HepG2 (cell line): Measurements from ENCODE around the gene CNPY1.

Experiments
- ATAD3A ChIP-seq: sonication (generic); formaldehyde crosslinking; IDR thresholded peaks from 2 replicates; pipeline ENCODE4 v1.4.0; 2020; ENCODE audit warnings: missing genetic modification reagents
- MTF1 ChIP-seq: sonication (generic); formaldehyde crosslinking; IDR thresholded peaks from 2 replicates; pipeline ENCODE4 v1.5.0; 2020; ENCODE audit warnings: missing genetic modification reagents
- SRF ChIP-seq: IDR thresholded peaks from 2 replicates; pipeline ENCODE4 v1.6.1; 2011; ENCODE audit warnings: mild to moderate bottlenecking, low read depth, low read length, moderate library complexity
- TEAD2 ChIP-seq: sonication (generic); formaldehyde crosslinking; IDR thresholded peaks from 2 replicates; pipeline ENCODE4 v1.9.0; 2021; ENCODE audit warnings: missing genetic modification reagents
- ZNF644 ChIP-seq: IDR thresholded peaks from 2 replicates; pipeline ENCODE4 v1.6.1; 2016; ENCODE audit warnings: low read depth
- TF ChIP-seq, protein P1 (sequence below): sonication (generic); formaldehyde crosslinking; IDR thresholded peaks from 2 replicates; pipeline ENCODE4 v1.5.0; 2020; ENCODE audit warnings: mild to moderate bottlenecking, missing genetic modification reagents, moderate library complexity
- TF ChIP-seq, protein P2 (sequence below): sonication (generic); formaldehyde crosslinking; IDR thresholded peaks from 2 replicates; pipeline ENCODE4 v1.5.0; 2020; ENCODE audit warnings: mild to moderate bottlenecking, missing genetic modification reagents
- TF ChIP-seq, protein P3 (sequence below): IDR thresholded peaks from 2 replicates; pipeline ENCODE4 v1.6.1; 2016; ENCODE audit warnings: low read depth, control low read depth

DNA sequence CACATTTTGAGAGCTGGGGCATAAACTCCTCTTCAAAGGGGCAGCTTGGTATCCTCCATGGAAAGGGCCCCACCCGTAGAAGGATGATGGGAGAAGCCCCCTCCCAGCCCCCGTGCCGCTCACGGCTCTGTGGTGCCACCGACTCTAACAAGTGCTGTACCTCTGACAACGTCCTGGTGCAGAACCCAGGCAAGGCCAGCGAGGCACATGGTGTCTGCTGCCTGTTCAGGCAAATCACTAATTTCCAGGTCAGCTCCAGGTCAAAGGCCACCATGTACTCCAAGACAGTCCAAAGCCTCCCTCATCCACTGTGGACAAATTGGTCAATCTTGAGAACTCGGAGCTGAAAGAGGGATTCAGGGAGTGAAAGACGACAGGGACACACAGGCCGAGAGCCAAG is 11.4 kb upstream of the CNPY1 start:
- TF ChIP-seq TEAD2 (CRISPR knock-in tag) (no peak), ZNF644 (CRISPR knock-in tag) (no peak), ATAD3A (no peak), MTF1 (no peak), SRF (no peak)
- TF ChIP-seq, protein P1, sequence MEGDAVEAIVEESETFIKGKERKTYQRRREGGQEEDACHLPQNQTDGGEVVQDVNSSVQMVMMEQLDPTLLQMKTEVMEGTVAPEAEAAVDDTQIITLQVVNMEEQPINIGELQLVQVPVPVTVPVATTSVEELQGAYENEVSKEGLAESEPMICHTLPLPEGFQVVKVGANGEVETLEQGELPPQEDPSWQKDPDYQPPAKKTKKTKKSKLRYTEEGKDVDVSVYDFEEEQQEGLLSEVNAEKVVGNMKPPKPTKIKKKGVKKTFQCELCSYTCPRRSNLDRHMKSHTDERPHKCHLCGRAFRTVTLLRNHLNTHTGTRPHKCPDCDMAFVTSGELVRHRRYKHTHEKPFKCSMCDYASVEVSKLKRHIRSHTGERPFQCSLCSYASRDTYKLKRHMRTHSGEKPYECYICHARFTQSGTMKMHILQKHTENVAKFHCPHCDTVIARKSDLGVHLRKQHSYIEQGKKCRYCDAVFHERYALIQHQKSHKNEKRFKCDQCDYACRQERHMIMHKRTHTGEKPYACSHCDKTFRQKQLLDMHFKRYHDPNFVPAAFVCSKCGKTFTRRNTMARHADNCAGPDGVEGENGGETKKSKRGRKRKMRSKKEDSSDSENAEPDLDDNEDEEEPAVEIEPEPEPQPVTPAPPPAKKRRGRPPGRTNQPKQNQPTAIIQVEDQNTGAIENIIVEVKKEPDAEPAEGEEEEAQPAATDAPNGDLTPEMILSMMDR (CRISPR knock-in tag): no peak
- TF ChIP-seq, protein P2, sequence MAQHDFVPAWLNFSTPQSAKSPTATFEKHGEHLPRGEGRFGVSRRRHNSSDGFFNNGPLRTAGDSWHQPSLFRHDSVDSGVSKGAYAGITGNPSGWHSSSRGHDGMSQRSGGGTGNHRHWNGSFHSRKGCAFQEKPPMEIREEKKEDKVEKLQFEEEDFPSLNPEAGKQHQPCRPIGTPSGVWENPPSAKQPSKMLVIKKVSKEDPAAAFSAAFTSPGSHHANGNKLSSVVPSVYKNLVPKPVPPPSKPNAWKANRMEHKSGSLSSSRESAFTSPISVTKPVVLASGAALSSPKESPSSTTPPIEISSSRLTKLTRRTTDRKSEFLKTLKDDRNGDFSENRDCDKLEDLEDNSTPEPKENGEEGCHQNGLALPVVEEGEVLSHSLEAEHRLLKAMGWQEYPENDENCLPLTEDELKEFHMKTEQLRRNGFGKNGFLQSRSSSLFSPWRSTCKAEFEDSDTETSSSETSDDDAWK (CRISPR knock-in tag): no peak
- TF ChIP-seq, protein P3, sequence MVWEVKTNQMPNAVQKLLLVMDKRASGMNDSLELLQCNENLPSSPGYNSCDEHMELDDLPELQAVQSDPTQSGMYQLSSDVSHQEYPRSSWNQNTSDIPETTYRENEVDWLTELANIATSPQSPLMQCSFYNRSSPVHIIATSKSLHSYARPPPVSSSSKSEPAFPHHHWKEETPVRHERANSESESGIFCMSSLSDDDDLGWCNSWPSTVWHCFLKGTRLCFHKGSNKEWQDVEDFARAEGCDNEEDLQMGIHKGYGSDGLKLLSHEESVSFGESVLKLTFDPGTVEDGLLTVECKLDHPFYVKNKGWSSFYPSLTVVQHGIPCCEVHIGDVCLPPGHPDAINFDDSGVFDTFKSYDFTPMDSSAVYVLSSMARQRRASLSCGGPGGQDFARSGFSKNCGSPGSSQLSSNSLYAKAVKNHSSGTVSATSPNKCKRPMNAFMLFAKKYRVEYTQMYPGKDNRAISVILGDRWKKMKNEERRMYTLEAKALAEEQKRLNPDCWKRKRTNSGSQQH (CRISPR knock-in tag): no peak
